ENCODE results near the gene ALG2.
A peak's percentile ranks its signal among the peaks of the same experiment; 100 is the strongest.

The ALG2 gene

DNA sequence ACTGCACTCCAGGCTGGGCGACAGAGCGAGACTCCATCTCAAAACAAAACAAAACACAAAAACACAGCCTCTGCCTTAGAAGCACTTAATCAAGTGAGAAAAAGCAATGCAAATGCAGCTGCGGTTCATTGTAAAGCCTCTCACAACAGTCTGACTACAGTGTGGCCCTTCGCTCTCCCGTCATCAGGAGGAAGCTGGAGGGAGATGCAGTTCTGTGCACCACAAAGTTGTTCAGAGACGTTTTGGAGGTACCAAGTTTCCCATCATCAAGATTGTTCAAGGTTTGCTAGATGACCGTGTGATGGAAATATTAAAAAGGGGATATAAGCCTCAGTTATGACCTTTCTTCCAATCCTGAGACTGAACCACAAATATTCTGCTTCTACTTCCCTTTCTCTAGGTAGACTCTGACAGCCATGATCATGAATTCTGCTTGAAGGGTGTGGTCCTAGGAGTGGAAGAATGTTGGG is 41.2 kb upstream of the ALG2 start:
- H3K4me3 ChIP-seq (replicated peaks; ENCODE audit: low read depth, low read length): no peak overlapping the region
- no peak for DNase-seq (ENCODE audit: low read depth)
- TF ChIP-seq, protein P1, sequence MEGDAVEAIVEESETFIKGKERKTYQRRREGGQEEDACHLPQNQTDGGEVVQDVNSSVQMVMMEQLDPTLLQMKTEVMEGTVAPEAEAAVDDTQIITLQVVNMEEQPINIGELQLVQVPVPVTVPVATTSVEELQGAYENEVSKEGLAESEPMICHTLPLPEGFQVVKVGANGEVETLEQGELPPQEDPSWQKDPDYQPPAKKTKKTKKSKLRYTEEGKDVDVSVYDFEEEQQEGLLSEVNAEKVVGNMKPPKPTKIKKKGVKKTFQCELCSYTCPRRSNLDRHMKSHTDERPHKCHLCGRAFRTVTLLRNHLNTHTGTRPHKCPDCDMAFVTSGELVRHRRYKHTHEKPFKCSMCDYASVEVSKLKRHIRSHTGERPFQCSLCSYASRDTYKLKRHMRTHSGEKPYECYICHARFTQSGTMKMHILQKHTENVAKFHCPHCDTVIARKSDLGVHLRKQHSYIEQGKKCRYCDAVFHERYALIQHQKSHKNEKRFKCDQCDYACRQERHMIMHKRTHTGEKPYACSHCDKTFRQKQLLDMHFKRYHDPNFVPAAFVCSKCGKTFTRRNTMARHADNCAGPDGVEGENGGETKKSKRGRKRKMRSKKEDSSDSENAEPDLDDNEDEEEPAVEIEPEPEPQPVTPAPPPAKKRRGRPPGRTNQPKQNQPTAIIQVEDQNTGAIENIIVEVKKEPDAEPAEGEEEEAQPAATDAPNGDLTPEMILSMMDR (IDR thresholded peaks at IDR 0.05; ENCODE audit: low read length, missing control alignments): no peak

DNA sequence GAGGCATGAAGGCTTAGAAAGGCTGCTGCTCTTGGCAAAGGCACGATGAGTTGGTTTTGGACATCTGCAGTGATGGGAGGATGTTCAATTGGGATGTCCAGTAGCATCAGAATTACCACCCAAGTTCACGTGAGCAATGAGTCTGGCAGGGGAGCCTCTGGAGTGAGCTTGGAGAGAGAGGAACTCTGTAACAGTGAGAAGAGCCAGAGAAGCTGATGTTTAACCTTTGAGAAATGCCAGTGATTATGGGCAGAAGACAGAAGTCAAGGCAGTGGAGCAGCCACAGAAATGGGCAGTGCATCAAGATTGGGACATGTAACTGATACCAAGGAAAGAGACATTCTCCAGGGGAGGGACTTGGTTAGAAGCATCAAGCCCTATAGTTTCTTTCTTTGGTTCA is 40.2 kb upstream of the ALG2 start:
- DNase-seq (ENCODE audit: low read depth): no peak
- TF ChIP-seq, protein P1 (IDR thresholded peaks at IDR 0.05; ENCODE audit: low read length, missing control alignments): no peak
- H3K4me3 ChIP-seq (replicated peaks; ENCODE audit: low read depth, low read length): no peak overlapping the region

DNA sequence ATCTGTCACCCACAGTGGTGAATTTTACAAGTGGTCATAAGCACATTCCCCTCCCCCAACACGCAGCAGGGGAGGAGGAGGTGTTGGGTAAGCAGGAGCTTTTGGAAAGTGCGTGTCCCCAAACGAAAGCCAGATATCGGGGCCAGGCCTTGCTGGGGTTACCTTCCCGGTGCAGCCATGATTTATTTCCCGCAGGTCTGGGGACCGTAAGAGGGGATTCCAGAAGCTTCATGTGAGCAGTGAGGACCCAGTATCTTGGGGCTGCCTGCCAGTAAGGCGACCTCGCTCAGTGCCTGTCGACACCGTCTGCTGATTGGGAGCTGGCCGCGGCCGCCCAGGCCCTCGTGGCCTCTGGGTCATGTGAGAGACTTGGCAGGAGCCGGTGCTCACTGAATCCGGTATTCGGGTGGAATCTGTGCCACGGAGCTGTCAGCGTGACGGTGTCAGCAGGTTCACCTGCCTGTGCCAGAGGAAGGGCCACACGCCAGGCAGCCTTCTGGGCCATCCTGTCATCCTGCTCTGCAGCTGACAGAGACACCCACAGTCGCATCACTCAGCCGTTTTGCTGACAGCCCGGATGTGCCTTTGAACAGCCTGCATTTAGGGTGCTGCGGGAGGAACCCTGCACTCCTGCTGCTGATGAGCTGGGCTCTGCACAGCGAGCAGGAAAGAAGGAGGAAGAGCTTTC is 37.6 kb upstream of the ALG2 start:
- H3K4me3 ChIP-seq (replicated peaks; ENCODE audit: low read depth, low read length): peak overlapping the region; percentile 24

DNA sequence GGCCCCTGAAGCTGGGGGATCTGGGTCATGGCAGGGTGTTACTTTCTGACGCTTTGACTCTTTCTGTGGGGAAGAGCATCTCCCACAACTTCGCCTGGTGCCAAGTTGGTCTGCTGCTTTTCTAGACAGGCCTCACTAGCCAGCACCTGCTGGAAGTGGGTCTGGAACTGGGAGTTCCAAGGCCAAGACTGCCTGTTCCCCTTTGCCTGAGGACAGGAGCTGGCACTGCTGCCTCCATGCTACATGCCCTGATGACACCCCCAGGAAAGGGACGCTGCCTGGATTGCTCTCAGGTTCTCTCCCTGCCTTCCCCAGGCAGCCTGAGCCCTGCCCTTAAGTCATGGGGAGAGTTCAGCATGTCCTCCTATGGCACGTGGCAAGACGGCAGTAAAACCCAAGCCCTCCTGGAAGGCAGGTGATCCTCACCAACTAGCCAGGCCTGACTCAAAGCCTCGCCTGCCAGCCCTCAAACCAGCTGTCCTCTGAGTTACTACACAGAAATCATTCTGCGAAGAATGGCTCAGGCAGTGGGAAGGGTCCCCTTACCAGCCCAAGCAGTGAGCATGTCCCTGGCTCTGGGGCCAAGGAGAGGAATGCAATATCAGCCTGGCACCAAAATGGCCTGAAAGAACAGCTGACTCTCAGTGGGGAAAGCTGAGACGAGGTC is 36.1 kb upstream of the ALG2 start:
- H3K4me3 ChIP-seq (replicated peaks; ENCODE audit: low read depth, low read length): no peak overlapping the region
- TF ChIP-seq, protein P1 (IDR thresholded peaks at IDR 0.05; ENCODE audit: low read length, missing control alignments): no peak
- no peak for DNase-seq (ENCODE audit: low read depth)

More for the DNA sequence above, 37.6 kb upstream of the ALG2 start:
- DNase-seq (ENCODE audit: low read depth): peak; percentile 51
- TF ChIP-seq, protein P1 (IDR thresholded peaks at IDR 0.05; ENCODE audit: low read length, missing control alignments): no peak

DNA sequence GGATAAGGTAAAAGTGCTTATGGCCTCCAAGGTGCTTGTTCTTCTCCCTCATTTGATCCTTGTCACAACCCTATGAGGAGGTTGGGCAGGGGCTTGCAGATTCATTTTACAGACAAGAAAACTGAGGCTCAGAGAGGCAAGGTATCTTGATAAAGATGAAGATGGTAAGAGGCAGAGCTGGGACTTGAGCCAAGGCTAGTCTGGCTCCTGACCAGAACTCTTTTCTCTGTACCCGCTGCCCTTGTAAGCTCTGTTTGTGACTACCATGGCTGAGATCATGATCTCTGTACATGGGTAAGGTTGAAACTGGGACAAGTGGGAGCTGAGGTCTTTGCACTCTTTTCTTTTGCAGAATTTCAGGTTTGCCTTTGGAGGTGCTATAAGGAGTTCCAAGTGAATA is 33.9 kb upstream of the ALG2 start:
- DNase-seq (ENCODE audit: low read depth): no peak
- H3K4me3 ChIP-seq (replicated peaks; ENCODE audit: low read depth, low read length): no peak overlapping the region
- TF ChIP-seq, protein P1 (IDR thresholded peaks at IDR 0.05; ENCODE audit: low read length, missing control alignments): no peak

DNA sequence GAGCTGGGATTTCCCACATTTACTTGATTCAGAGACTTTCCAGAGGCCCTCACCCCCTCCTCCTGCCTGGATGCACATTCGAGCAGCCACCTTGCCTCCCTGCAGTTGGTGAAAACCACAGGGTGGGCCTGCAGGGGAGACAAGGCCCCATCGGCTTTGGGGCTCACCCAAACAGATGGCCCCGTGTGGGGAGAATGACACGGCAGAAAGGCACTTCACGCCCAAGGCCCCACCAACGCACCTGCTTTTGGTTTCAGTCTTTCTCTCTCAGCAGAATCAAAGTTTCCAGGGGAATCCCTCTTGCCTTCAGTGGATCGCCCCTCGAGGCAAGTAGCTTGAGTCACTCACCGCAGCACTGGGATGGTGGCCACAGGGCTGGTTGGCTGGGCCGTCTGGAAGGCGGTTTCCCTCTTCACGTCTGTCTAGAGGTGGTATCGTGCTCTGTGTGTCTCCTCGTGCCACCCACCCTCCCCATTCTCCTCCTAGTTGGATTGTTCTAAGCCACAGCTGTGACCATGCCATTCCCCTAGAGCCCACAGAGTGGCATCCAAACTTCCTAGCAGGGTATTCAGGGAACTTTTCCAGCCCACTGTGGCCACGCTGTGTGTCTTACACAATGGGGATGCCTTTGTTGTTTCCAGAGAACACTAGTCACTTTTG is 32.2 kb upstream of the ALG2 start:
- DNase-seq (ENCODE audit: low read depth): no peak
- TF ChIP-seq, protein P1 (IDR thresholded peaks at IDR 0.05; ENCODE audit: low read length, missing control alignments): no peak
- H3K4me3 ChIP-seq (replicated peaks; ENCODE audit: low read depth, low read length): no peak overlapping the region
